Calu3 (cell line): ENCODE results near the gene MAMDC4. TPM values are rescaled to one million over a fixed set of nuclear protein-coding genes. Genes with fewer than 3 reads are reported as not detected.
"Not testable (repeated sequence)": the region's sequence is repeated elsewhere in the genome, so short reads cannot be mapped to it uniquely, and the experiment has no call there.

Source experiments
- BruUV-seq: library from RNA; stranded (reverse); fragments of 400-500 nt; replicated peaks from 2 replicates; lab custom pipeline; 2021; lab: Mats Ljungman, UMichigan
- CTCF ChIA-PET: fragments of 300-600 bp; sonication (Branson Sonifier 250); formaldehyde crosslinking; loops from one replicate; lab custom pipeline; 2022; ENCODE audit warnings: antibody characterized with exemption; lab: Charles Lee
- DNase-seq: peaks from one replicate; pipeline ENCODE4 v3.0.0; 2022
- H3K27ac Mint-ChIP-seq: one replicate; pipeline ENCODE4 v1.8.0; 2022; ENCODE audit warnings: mixed read lengths; ENCODE audit not compliant: unreplicated experiment
- H3K27me3 Mint-ChIP-seq: one replicate; pipeline ENCODE4 v1.8.0; 2022; ENCODE audit warnings: mixed read lengths; ENCODE audit not compliant: unreplicated experiment
- H3K36me3 Mint-ChIP-seq: one replicate; pipeline ENCODE4 v1.8.0; 2022; ENCODE audit warnings: mild to moderate bottlenecking, moderate library complexity, mixed read lengths; ENCODE audit not compliant: insufficient read depth, unreplicated experiment
- H3K4me1 Mint-ChIP-seq: one replicate; pipeline ENCODE4 v1.8.0; 2022; ENCODE audit warnings: mild to moderate bottlenecking, low read depth, mixed read lengths; ENCODE audit not compliant: unreplicated experiment
- H3K4me3 Mint-ChIP-seq: one replicate; pipeline ENCODE4 v1.8.0; 2022; ENCODE audit warnings: mild to moderate bottlenecking, low read depth, moderate library complexity, mixed read lengths; ENCODE audit not compliant: unreplicated experiment
- H3K9me3 Mint-ChIP-seq: one replicate; pipeline ENCODE4 v1.8.0; 2022; ENCODE audit warnings: low read depth, mixed read lengths; ENCODE audit not compliant: unreplicated experiment
- CTCF ChIP-seq: fragments of 200-600 bp; IDR thresholded peaks from one replicate; pipeline ENCODE4 v1.8.0; 2022; ENCODE audit warnings: antibody characterized with exemption; ENCODE audit not compliant: unreplicated experiment
- intact Hi-C: fragments of 100-400 bp; cut with micrococcal nuclease; formaldehyde crosslinking; loops from one replicate; pipeline ENCODE4 v1.10.0; 2022; ENCODE audit not compliant: unreplicated experiment
- total RNA-seq: library from RNA; stranded (reverse); gene quantifications from 2 replicates; pipeline ENCODE4 v1.2.3, GENCODE V29; 2022

MAMDC4 gene
- total RNA-seq, 1 experiment from 2014 or later, result 3.6 TPM

DNA sequence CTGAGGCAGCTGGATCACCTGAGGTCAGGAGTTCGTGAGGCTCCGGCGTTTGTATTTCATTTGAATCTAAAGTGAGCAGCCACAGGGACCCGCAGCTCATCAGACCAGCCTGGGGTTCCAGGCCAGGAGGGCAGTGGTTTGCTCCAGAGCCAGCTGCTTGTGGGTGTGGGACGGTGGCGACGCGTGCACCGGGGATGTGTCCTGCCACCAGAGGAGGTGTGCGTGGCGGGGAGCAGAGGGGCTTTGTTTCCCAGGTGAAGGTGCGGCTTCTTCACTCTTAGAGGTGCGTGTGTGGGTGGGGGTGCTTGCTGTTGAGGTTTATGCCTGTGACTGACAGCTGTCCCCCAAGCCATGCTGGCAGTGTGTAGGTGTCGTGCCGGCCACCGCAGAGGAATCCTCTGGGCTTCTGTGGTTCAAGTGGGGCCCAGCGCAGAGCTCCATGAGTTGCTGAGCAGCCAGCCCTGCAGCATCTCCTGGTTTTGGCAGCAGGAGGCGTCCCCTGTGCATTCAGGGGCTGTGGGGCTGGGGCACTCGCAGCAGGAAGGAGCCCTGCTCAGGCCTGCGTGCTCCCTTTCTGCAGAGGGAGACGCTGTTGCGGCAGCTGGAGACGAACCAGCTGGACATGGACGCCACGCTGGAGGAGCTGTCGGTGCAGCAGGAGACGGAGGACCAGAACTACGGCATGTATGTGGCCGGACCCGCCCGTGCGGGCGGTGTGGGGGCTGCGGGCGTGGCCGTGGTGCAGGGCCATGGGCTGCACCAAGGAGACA, 16.8 kb upstream of the MAMDC4 start:
- BruUV-seq, result no TSS peak
- H3K4me3 Mint-ChIP-seq, result no peak overlapping the region
- no peak overlapping the region for H3K27ac Mint-ChIP-seq
- H3K9me3 Mint-ChIP-seq, result no peaks in the 10 kb centered on the region
- CTCF ChIA-PET, result no interaction called here
- H3K27me3 Mint-ChIP-seq, result no peaks in the 10 kb centered on the region
- peaks cover 15% of the 10 kb centered on the region for H3K36me3 Mint-ChIP-seq
- no peak for DNase-seq
- peaks cover 8% of the 10 kb centered on the region for H3K4me1 Mint-ChIP-seq
- intact Hi-C loops, result no loop called here
- TF ChIP-seq CTCF, result no peak

- Mint-ChIP-seq H3K27me3 (no peaks in the 10 kb centered on the region), H3K4me3 (no peak overlapping the region), H3K27ac (no peak overlapping the region), H3K36me3 (peaks cover 18% of the 10 kb centered on the region), H3K9me3 (no peaks in the 10 kb centered on the region), H3K4me1 (peaks cover 8% of the 10 kb centered on the region)
- DNase-seq, result no peak
- intact Hi-C loops, result no loop called here
- no TSS peak for BruUV-seq
- CTCF ChIA-PET, result no interaction called here
- TF ChIP-seq CTCF, result no peak
Observed at GRCh38 chr9:136835932-136836904, 15.9 kb upstream of the MAMDC4 start.

- Mint-ChIP-seq H3K36me3 (peaks cover 20% of the 10 kb centered on the region), H3K4me1 (peaks cover 8% of the 10 kb centered on the region), H3K27me3 (no peaks in the 10 kb centered on the region), H3K4me3 (no peak overlapping the region), H3K27ac (no peak overlapping the region), H3K9me3 (no peaks in the 10 kb centered on the region)
- no peak for TF ChIP-seq CTCF
- no peak for DNase-seq
- CTCF ChIA-PET, result no interaction called here
- intact Hi-C loops, result no loop called here
- no TSS peak for BruUV-seq
Observed at GRCh38 chr9:136837146-136837855, 14.8 kb upstream of the MAMDC4 start.

GRCh38 chr9:136837856-136838277, 14.3 kb upstream of the MAMDC4 start:
- H3K4me1 Mint-ChIP-seq, H3K9me3 Mint-ChIP-seq, intact Hi-C loops, H3K4me3 Mint-ChIP-seq, H3K27me3 Mint-ChIP-seq, H3K27ac Mint-ChIP-seq, BruUV-seq, CTCF ChIA-PET, DNase-seq: not testable (repeated sequence)
- peaks cover 22% of the 10 kb centered on the region for H3K36me3 Mint-ChIP-seq
